HG03432 (cell line): ENCODE data around the gene FPR3.
"Not testable (repeated sequence)": the region's sequence is repeated elsewhere in the genome, so short reads cannot be mapped to it uniquely, and the experiment has no call there.

Experiments used
- ATAC-seq: cut with Tn5 transposase; IDR thresholded peaks from one replicate; pipeline ENCODE4 v1.9.1; 2021; ENCODE audit warnings: mild to moderate bottlenecking, moderate library complexity; ENCODE audit not compliant: unreplicated experiment

Gene FPR3, protein sequence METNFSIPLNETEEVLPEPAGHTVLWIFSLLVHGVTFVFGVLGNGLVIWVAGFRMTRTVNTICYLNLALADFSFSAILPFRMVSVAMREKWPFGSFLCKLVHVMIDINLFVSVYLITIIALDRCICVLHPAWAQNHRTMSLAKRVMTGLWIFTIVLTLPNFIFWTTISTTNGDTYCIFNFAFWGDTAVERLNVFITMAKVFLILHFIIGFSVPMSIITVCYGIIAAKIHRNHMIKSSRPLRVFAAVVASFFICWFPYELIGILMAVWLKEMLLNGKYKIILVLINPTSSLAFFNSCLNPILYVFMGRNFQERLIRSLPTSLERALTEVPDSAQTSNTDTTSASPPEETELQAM

DNA sequence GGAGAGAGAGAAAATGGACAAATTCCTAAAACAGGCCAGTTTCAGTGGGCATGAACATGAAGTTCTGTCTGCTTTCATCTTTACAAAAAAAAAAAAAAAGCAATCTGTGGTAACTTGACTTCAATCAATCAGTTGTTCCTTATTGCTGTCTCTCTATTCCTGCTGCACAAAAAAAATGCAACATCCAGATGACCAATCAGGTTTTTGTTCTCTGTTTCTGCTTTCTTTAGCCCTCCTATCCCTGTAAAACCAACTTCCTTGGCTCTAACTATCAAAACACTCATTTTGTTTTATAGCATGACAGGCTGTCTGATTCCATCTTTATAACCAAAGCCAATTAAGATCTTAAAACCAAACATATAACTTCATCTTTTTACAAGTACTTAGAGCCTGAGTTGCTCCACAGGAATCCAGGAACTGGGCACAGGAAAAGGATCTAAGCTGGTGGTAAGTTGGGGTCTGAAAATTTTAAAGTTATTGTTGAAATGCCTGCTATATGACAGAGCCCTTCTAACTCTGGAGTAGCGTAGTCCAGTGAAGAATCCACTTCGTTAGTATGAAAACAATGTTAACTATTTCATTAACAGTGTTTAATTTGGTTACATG, at the start of gene FPR3:
Gene FPR3, plus strand, starts transcription at position 273 of the 606 bp plus-strand sequence. CDS start 28,592 bp downstream, outside the sequence.
- ATAC-seq: no peak

DNA sequence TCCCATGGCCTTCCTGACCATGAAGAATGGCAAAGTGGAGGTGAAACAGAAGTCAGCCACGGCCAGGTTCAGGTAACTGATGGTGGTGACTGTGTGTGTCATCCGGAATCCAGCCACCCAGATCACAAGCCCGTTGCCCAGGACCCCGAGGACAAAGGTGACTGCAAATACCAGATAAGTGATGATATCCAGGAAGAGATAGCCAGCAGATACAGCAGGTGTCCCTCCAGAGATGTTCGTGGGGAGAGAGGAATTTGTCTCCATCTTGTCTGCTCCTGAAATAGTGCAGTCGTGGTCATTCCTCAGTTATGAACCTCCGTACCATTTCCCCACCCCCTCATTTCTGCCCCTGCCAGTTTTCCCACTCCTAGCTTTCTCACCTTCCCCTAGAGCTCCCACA, 48.2 kb upstream of the FPR3 start:
- no peak for ATAC-seq

DNA sequence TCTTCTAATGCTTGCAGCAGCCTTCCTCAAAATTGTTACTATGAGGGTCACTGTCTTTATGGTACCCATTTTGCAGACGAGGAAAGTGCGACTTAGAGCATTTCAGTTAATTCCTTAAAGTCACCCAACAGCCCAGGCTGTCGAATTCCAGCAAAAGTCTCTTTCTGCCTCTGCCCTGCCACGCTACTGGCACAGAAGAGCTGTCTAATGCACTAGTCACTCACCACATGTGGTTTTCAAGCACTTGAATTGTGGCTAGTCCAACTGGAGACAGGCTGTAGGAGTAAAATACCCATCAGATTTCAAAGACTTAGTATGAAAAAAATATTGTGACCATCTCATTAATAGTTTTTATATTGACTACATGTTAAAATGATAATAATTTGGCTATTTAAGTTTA, 45.0 kb upstream of the FPR3 start:
- no peak for ATAC-seq

DNA sequence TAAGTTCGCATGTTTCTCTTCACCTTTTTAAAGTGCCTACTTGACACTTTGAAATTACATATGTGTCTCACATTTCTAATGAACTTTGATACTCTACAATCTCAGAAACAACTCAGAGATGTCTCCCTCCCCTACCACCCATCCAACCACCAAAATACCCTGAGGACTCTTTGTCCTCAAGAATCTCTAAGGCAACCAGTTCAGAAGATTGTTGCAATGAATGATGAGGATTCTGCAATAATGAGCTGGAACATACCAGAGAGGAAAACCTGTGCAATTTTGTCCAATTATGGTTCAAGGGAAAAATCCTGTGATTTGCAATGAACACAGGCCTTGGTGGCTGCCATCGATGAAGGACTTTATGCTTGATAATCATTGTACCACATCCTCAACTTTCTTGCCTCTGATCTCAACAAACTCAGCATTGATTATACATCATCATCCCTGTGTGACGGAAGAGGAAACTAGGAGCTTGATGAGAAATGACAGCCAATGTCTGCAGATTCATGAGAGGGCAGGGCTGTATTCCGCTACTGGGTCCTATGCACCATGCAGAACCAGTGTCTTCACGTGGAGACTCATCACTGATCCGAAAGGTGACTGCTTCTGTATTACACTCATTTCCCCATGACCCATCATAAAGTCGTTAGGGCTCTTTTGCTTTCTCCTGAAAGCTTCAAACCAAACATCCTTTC, 44.4 kb upstream of the FPR3 start:
- ATAC-seq: no peak

DNA sequence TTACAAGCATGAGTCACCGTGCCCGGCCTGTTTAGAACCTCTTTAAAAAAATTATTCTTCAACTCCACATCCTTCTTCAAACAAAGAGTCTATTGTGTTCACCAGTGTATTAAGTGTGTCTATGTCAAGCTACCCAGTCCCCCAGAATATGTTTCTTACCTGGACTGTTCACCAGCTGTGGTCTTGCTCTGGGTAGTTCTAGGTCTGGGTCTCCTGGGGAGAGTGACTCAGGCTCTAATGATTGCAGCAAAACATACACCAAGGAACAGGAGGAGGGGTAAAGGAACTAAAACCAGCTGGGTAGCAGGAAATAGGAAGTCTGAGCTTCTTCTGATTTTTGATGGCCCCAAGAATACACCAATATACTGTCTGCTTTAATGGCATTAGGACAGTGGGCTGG, 43.3 kb upstream of the FPR3 start, which contains the start of gene FPR1:
Gene FPR1, minus strand, starts transcription at position 224 of the 400 bp plus-strand sequence. CDS start 4,884 bp downstream, outside the sequence.
- ATAC-seq: no peak

DNA sequence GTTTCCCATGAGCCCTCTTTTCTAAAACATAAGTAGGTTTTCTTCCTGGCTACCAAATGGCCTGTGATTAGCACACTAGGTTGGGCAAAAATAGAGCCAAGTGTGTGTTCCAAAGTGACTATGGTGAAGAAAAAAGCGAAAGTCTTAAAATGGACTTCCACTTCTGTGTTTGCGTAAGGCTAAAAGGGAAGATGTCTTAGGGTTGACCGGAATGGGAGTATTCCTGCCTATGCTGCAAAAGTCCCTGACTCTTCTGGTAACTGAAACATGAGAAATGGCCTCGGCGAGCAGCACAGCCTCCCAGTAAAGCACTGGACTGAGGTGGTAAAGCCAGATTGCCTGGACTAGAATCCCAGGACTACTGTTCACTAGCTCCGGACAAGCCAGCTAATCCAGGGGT, 40.8 kb upstream of the FPR3 start:
- no peak for ATAC-seq

DNA sequence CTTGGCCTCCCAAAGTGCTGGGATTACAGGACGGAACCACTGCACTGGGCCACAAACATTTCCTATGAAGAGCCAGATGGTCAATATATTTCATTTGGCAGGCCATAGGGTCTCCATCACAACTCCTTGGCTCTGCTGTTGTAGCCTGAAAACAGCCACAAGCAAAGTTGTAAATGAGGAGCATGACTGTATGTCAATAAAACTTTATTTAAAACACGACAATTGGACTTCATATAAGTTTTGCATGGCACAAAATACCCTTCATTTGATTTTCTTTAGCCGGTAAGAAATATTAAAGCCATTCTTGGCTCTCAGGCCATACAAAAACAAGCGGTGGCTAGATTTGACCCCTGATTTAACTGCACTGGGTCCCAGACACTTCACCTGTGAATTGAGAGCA, 40.2 kb upstream of the FPR3 start:
- no peak for ATAC-seq

DNA sequence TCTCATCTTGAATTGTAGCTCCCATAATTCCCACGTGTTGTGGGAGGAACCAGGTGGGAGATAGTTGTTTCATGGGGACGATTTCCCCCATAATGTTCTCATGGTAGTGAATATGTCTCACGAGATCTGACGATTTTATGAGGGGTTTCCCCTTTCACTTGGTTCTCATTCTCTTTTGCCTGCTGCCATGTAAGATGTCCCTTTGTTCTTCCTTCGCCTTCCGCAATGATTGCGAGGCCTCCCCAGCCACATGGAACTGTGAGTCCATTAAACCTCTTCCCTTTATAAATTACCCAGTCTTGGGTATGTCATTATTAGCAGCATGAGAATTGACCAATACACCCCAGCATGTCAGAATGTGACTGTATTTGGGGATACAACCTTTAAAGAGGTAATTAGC, 39.4 kb upstream of the FPR3 start:
- ATAC-seq: no peak

DNA sequence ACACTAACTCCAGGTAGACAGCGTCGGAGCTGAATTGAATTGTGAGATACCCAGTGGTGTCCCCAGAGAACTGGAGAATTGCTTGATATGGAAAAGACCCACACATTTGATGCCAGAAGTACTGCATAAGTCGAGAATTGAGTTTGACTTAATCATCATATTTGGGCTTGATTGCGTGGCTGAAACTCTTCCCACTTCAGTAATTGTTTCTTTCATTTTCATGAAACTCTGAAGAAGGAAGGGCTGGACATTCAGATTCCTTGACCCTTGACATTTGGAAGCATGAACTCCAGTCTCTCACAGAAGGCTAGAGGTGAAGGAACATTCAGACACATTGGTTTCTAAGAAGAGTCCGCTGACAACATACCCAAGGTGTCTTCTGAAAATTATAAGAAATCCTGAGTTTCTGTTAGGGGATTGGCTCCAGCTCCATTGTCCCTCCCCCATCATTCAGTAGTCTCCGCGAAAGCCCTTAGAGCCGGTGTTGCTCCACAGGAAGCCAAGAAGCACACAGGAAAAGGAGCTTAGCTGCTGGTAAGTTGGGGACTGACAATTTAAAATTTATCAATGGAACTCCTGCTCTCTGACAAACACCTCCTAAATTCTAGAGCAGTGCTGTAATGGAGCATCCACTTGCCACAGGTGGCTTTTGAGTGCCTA, 34.1 kb upstream of the FPR3 start, which contains the start of gene FPR2:
Gene FPR2, plus strand, starts transcription at position 484 of the 660 bp plus-strand sequence. CDS start 7,479 bp downstream, outside the sequence.
- ATAC-seq: no peak

DNA sequence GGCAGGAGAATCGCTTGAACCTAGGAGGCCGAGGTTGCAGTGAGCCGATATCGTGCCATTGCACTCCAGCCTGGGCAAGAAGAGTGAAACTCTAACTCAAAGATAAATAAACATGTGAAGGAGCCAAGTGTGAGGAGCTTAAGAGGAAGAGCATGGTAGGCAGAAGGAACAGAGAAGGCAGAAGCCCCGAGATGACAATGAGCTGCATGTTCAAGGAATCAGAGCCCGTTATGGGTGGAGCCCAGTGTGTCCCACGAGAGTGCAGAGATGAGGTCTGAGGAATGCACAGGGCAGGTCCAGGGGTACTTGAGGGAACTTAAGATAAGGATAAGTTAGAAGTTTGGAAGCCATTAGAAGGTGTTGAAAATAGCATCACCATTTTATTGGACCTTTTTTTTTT, 33.3 kb upstream of the FPR3 start:
- no peak for ATAC-seq

DNA sequence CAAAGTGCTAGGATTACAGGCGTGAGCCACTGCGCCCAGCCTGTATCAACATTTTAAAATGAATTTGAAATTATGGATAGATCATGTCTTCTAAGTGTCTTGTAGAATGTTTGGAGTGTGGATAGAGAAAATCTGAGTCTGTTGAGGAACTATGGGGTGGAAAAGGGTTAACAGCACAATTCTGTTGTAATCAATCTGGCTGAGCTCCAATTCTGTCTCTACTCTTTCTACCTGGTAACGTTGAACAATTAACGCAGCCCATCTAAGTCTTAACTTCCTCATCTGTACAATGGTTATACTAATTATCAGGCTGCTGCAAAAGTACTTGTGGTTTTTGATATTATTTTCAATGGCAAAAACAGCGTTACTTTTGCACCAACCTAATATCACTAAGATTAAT, 29.9 kb upstream of the FPR3 start:
- ATAC-seq: no peak

DNA sequence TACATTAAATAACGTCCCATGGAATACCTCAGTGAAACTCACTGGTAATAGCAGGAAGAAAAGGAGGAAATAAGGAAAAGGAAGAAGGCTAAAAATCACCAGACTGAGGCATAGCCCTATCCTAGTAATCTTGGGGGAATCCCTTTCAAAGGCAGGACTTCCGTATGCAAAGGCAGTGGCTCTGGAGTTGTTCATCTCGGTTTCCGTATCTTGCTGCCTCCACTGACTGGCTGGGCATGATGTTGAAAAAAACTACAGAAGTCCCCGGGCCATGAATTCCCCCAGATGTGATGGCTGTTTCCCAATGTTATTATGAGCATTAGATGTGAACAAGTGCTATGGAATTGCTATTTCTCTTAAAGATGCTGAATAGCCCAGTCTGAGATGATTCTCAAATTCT, 28.5 kb upstream of the FPR3 start:
- ATAC-seq: no peak

DNA sequence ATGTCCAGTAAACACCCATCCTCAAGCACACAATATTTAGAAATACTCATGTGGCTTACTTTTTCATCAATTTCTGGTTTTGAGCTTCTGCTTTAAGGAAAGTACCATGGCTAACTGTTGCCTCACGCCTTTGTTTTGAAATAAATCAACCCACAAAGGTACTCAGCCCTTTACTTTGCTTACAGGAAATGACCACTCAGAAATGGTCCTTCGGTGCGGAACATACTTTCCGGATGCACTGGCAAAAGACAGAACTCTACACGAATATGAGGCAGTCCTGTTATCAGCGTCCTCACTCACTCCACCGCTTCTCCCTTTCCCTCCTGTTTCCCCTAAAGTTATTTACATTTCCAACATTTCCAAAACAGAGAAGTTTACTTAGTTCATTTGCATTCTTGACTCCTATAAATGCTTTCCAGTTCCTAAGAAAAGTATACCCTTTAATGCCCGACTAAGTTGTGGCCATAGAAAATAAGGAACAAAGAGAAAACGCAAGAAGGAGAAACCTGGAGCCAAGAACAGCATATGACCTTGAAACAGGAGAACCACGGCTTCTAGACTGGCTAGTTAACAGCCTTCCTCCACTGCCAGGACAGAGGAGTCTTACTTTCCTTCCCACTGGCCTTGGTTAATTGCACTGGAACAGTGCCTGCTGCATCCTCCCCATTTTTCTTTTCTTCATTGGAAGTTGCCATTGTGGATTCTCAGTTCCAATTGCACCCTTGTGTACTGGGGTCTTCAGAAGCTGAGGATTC, 23.4 kb upstream of the FPR3 start:
- ATAC-seq: no peak

DNA sequence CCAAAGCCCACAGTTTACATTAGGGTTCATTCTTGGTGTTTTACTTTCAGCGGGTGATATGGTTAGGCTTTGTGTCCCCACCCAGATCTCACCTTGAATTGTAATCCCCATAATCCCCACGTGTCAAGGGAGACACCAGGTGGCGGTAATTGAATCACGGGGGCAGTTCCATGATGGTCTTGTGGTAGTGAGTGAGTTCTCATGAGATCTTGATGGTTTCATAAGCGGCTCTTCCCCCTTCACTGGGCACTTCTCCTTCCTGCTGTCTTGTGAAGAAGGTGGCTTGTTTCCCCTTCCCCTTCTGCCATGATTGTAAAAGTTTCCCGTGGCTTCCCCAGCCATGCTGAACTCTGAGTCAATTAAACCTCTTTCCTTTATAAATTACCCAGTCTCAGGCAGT, 22.0 kb upstream of the FPR3 start:
- ATAC-seq: no peak

DNA sequence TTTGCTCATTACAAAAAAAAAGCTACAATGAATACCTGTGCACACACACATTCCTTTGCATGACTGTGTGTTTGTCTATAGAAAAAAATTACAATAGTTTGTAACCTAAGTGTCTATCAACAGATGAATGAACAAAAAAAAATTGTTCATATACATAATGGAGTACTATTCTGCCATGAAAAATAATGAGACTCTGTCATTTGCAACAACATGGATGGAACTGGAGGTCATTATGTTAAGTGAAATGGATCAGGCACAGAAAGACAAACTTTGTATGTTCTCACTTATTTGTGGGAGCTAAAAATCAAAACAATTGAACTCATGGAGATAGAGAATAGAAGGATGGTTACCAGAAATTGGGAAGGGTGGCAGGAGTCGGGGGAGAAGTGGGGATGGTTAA, 18.4 kb upstream of the FPR3 start:
- ATAC-seq: not testable (repeated sequence)

DNA sequence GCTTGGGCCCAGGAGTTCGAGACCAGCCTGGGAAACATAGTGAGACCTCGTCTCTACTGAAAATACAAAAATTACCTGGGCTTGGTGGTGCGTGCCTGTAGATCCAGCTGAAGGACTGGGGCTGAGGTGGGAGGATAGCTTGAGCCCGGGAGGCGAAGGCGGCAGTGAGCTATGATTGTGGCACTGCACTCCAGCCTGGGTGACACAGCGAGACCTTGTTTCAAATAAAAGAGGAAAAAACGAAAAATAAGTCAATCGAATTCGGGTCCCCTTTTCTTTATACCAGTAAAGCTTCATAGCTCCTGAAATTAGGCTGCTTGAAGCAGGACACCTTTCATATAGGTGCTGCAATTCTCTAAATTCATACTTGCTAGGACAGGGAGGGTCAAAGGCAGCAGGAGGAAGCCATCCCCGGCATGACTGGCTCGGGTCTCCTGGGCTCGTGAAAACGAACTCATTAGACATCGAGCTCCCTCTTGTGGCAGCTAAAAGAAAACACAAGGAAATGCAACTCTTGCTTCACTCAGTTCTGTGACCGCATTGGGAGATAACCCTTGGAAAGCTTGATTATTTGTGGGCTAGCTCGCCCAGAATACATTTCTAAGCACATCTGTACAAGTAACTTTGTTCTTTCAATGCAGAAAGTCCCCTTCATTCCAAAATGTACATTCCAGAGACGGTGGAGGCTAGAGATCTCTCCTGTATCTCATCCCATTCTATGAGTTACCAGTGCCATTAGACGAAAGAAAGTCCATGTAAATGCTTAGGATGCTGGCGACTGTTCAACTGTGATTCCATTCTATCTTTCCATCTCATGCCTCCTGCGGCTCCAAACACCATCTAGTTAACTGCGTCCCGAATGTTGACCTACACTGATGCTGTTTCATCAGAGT, 17.1 kb upstream of the FPR3 start:
- ATAC-seq: no peak

DNA sequence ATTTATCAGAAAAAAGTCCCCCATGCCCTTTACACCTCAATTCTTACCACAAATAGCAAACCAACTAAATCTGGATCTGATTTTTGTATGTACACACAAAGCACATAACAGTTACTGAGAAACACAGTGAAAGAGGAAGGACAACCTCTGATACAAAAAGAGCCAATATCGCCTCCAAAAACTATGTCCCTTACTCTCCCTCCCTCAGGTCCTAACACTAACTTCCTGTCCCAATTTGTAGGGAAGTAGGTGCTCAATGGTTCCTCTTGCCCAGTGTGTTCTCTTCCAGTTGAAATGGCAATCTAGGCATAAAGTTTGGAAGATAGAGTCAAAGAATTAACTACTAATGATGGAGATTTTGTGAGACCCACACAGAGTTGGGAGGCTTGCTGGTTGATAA, 15.8 kb upstream of the FPR3 start:
- no peak for ATAC-seq

DNA sequence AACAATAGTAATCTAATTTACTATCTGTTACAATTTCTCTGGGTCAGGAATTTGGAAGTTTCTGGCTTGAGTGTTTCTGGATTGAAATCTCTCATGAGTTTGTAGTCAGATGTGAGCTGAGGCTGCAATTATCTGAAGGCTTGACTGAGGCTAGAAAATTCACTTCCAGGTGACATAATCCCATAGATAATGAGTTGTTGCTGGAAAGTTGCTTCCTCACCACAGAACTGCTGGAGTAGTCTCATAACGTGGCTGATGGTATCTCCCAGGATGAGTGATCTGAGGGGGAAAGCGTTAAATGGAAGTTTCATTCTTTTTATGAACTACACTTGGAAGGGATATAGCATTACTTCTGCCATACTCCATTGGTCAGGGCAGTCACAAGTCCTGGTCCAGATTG, 15.3 kb upstream of the FPR3 start:
- no peak for ATAC-seq

DNA sequence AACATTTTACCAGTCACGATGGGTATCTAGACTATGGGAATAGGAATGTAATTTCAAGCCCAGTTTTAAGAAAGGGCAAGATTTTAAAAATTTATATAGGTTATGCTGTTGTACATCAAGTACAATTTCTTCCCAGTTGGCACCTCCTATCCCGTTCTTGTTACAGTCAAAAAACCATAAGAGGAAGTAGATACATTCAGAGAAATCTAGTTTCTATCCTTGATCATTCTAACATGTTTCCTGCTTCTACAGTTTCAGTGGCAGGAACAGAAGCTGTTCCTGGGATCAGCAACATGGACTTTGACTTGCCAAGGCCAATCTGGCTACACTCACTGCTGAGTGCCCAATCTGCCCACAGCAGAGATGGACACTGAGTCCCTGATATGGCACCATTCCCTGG, 14.7 kb upstream of the FPR3 start:
- no peak for ATAC-seq

DNA sequence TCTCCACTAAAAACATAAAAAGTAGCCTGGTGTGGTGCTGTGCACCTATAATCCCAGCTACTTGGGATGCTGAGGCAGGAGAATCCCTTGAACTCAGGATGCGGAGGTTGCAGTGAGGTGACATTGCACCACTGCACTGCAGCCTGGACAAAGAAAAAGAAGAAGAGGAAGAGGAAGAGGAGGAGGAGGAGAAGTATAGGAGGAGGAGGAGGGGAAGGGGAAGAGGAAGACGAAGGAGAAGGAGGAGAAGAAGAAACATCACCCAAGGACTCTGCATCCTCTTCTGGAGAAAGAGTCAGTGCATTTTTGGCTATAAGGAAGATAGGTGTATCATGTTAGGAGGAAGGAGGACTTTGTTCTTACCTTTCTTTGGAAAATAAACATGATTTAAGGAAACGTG, 13.0 kb upstream of the FPR3 start:
- no peak for ATAC-seq
